ENCODE data around the gene SIN3B.

The SIN3B gene

GRCh38 chr19:16862826-16863415 is 33.7 kb downstream of the SIN3B start:
- Histone ChIP-seq H3K27me3 (ENCODE audit: insufficient read depth, poor library complexity, severe bottlenecking) (no peaks in the 10 kb centered on the region), H3K27ac (ENCODE audit: poor library complexity, severe bottlenecking) (no peak overlapping the region), H3K36me3 (ENCODE audit: low read depth) (peaks cover 60% of the 10 kb centered on the region), H3K4me1 (ENCODE audit: insufficient read depth, poor library complexity, severe bottlenecking) (no peaks in the 10 kb centered on the region), H3K4me3 (ENCODE audit: severe bottlenecking) (no peak overlapping the region), H3K9me3 (ENCODE audit: severe bottlenecking) (no peaks in the 10 kb centered on the region)
- ATAC-seq (ENCODE audit: low read depth) (no peak), DNase-seq (ENCODE audit: low spot score) (no peak)
- TF ChIP-seq CTCF (IDR thresholded peaks at IDR 0.05; ENCODE audit: poor library complexity, severe bottlenecking) = no peak

GRCh38 chr19:16867211-16867610 is 38.0 kb downstream of the SIN3B start:
- no peak overlapping the region for H3K4me3 ChIP-seq (ENCODE audit: severe bottlenecking)
- H3K36me3 ChIP-seq (ENCODE audit: low read depth) = peaks cover 81% of the 10 kb centered on the region
- no peak overlapping the region for H3K27ac ChIP-seq (ENCODE audit: poor library complexity, severe bottlenecking)
- H3K27me3 ChIP-seq (ENCODE audit: insufficient read depth, poor library complexity, severe bottlenecking) = no peaks in the 10 kb centered on the region
- TF ChIP-seq CTCF (IDR thresholded peaks at IDR 0.05; ENCODE audit: poor library complexity, severe bottlenecking) = no peak
- peak; percentile 41; the same call in 1 of the 3 replicates for ATAC-seq (ENCODE audit: low read depth)
- H3K9me3 ChIP-seq (ENCODE audit: severe bottlenecking) = no peaks in the 10 kb centered on the region
- no peaks in the 10 kb centered on the region for H3K4me1 ChIP-seq (ENCODE audit: insufficient read depth, poor library complexity, severe bottlenecking)
- no peak for DNase-seq (ENCODE audit: low spot score)

- Histone ChIP-seq H3K36me3 (ENCODE audit: low read depth) (peaks cover 77% of the 10 kb centered on the region), H3K9me3 (ENCODE audit: severe bottlenecking) (no peaks in the 10 kb centered on the region), H3K27me3 (ENCODE audit: insufficient read depth, poor library complexity, severe bottlenecking) (no peaks in the 10 kb centered on the region), H3K27ac (ENCODE audit: poor library complexity, severe bottlenecking) (no peak overlapping the region), H3K4me1 (ENCODE audit: insufficient read depth, poor library complexity, severe bottlenecking) (no peaks in the 10 kb centered on the region), H3K4me3 (ENCODE audit: severe bottlenecking) (no peak overlapping the region)
- ATAC-seq (ENCODE audit: low read depth) = no peak
- TF ChIP-seq CTCF (IDR thresholded peaks at IDR 0.05; ENCODE audit: poor library complexity, severe bottlenecking) = no peak
- DNase-seq (ENCODE audit: low spot score) = peak; percentile 42
Measured at GRCh38 chr19:16868423-16869130, 39.4 kb downstream of the SIN3B start.

GRCh38 chr19:16869331-16869972 is 40.3 kb downstream of the SIN3B start:
- no peaks in the 10 kb centered on the region for H3K9me3 ChIP-seq (ENCODE audit: severe bottlenecking)
- no peaks in the 10 kb centered on the region for H3K27me3 ChIP-seq (ENCODE audit: insufficient read depth, poor library complexity, severe bottlenecking)
- DNase-seq (ENCODE audit: low spot score) (no peak), ATAC-seq (ENCODE audit: low read depth) (no peak)
- H3K27ac ChIP-seq (ENCODE audit: poor library complexity, severe bottlenecking) = no peak overlapping the region
- H3K36me3 ChIP-seq (ENCODE audit: low read depth) = peaks cover 74% of the 10 kb centered on the region
- TF ChIP-seq CTCF (IDR thresholded peaks at IDR 0.05; ENCODE audit: poor library complexity, severe bottlenecking) = no peak
- no peak overlapping the region for H3K4me3 ChIP-seq (ENCODE audit: severe bottlenecking)
- H3K4me1 ChIP-seq (ENCODE audit: insufficient read depth, poor library complexity, severe bottlenecking) = no peaks in the 10 kb centered on the region

Data from RWPE2 (cell line).